SIG-M5 treated with dmso at 0.1 percent for 504 hours (cell line): Measurements from ENCODE around the gene TOMM20L.
A peak's percentile ranks its signal among the peaks of the same experiment; 100 is the strongest.
"Not testable (repeated sequence)": the region's sequence is repeated elsewhere in the genome, so short reads cannot be mapped to it uniquely, and the experiment has no call there.

Source experiments
- DNase-seq: peaks from one replicate; lab custom pipeline; 2025; ENCODE audit not compliant: unreplicated experiment; lab: John Stamatoyannopoulos, UW

Gene TOMM20L

GRCh38 chr14:58395812-58396788, at the start of gene TOMM20L:
Gene TOMM20L, plus strand, starts transcription at chr14:58395930. Its CDS starts 28 bp downstream, at chr14:58395958.
- peak; percentile 55 for DNase-seq

- DNase-seq = peak; percentile 0
These were observed 42.0 kb upstream of the TOMM20L start for GRCh38 chr14:58353516-58354299.

- no peak for DNase-seq
These were observed 40.9 kb upstream of the TOMM20L start for GRCh38 chr14:58354808-58355207.

GRCh38 chr14:58356268-58356667, 39.5 kb upstream of the TOMM20L start:
- no peak for DNase-seq

GRCh38 chr14:58362272-58362671, 33.5 kb upstream of the TOMM20L start:
- DNase-seq = not testable (repeated sequence)

GRCh38 chr14:58362798-58363412, 32.8 kb upstream of the TOMM20L start:
- DNase-seq = peak; percentile 34

GRCh38 chr14:58364316-58364715, 31.4 kb upstream of the TOMM20L start:
- no peak for DNase-seq

GRCh38 chr14:58367296-58367695, 28.4 kb upstream of the TOMM20L start:
- no peak for DNase-seq

- no peak for DNase-seq
These were observed 26.8 kb upstream of the TOMM20L start for GRCh38 chr14:58368956-58369355.

- no peak for DNase-seq
These were observed 18.9 kb upstream of the TOMM20L start for GRCh38 chr14:58376791-58377190.

- DNase-seq = no peak
These were observed 4.9 kb upstream of the TOMM20L start for GRCh38 chr14:58390830-58391229.

GRCh38 chr14:58395562-58395811, 243 bp upstream of the TOMM20L start:
- no peak for DNase-seq

GRCh38 chr14:58397156-58397555, 1.4 kb downstream of the TOMM20L start:
- DNase-seq = no peak

- no peak for DNase-seq
These were observed 2.8 kb downstream of the TOMM20L start for GRCh38 chr14:58398495-58398894.

GRCh38 chr14:58398895-58399294, 3.2 kb downstream of the TOMM20L start:
- no peak for DNase-seq

- no peak for DNase-seq
These were observed 5.9 kb downstream of the TOMM20L start for GRCh38 chr14:58401587-58401986.

- no peak for DNase-seq
These were observed 13.0 kb downstream of the TOMM20L start for GRCh38 chr14:58408681-58409215.

- peak; percentile 29 for DNase-seq
These were observed 19.1 kb downstream of the TOMM20L start for GRCh38 chr14:58414845-58415244.

GRCh38 chr14:58415636-58416547, 20.2 kb downstream of the TOMM20L start:
- no peak for DNase-seq

- not testable (repeated sequence) for DNase-seq
These were observed 21.2 kb downstream of the TOMM20L start for GRCh38 chr14:58416934-58417333.
